SH-SY5Y (cell line): ENCODE data around the gene UBQLNL.

Experiments used
- GATA2 ChIP-seq: IDR thresholded peaks from 2 replicates; pipeline ENCODE4 v1.6.1; 2011; ENCODE audit warnings: mild to moderate bottlenecking, low read depth, low read length
- GATA3 ChIP-seq: IDR thresholded peaks from 2 replicates; pipeline ENCODE4 v1.6.1; 2011; ENCODE audit warnings: low read depth, mild to moderate bottlenecking, low read length, moderate library complexity

Gene UBQLNL, protein sequence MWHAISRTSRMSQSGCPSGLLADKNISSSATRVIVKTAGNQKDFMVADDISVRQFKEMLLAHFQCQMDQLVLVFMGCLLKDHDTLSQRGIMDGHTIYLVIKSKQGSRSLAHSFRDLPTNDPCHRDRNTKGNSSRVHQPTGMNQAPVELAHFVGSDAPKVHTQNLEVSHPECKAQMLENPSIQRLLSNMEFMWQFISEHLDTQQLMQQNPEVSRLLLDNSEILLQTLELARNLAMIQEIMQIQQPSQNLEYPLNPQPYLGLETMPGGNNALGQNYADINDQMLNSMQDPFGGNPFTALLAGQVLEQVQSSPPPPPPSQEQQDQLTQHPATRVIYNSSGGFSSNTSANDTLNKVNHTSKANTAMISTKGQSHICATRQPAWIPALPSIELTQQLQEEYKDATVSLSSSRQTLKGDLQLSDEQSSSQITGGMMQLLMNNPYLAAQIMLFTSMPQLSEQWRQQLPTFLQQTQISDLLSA

GRCh38 chr11:5516599-5516998 is at the start of gene UBQLNL:
Gene UBQLNL (minus strand): TSS chr11:5516699. CDS start chr11:5516441, 258 bp downstream.
- TF ChIP-seq GATA2 (no peak), GATA3 (no peak)

GRCh38 chr11:5564259-5565019 is 47.9 kb upstream of the UBQLNL start:
- TF ChIP-seq GATA3 (no peak), GATA2 (no peak)

GRCh38 chr11:5557751-5558150 is 41.3 kb upstream of the UBQLNL start:
- no peak for TF ChIP-seq GATA2

DNA sequence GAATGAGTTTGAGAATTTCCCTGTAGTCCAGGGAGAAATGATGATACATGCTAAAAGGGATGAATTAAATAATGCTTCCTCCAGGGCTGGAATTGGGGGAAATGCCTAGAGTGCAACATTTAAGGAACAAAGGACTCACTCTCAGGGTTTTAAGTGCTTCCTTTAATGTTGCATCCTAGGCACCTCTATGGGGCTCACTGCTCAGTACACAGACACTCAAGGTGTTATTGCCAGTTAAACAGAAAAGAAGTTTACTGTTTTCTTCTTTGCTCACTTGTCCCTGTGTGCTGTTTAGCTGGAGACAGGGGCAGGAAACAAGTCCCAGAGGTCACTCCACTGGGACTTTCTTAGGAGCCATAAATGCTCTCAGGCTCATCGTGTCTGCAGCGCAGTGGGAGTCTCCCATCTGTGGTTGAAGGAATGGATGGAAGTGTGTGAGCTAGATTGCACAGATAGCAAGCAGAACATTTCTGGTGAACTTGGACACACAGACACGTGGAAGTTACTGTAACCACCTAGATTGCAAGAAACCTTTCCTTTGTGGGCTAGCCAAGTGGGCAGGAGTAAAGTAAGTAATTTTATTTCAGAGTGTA is 40.2 kb upstream of the UBQLNL start:
- TF ChIP-seq GATA3 (no peak), GATA2 (no peak)

GRCh38 chr11:5553343-5553742 is 36.8 kb upstream of the UBQLNL start:
- no peak for TF ChIP-seq GATA3
- TF ChIP-seq GATA2, result no peak

GRCh38 chr11:5550440-5551095 is 34.1 kb upstream of the UBQLNL start:
- no peak for TF ChIP-seq GATA2
- TF ChIP-seq GATA3, result no peak

DNA sequence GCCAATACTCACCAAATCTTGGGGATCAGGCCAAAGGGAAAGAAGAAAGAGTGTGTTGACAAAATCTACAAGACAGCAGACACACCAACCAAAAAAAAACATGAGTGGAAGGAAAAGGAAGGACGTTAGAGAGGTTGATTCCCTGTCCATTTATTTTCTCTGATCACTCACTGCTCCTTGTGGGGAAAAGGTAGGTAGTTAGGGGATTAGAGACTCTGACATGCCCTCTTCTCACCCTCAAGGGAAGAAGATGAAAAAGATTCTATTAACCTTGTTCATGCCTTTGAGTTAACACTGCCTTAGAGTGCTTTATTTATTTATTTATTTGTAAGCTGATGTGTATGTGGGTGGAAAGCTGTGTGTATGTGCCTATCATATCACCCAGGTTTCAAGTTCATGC is 31.9 kb upstream of the UBQLNL start, which contains the start of gene OR52H1:
TSS of gene OR52H1 (minus strand) at position 101 of the 400 bp plus-strand sequence. CDS start 3,035 bp downstream, outside the sequence.
- TF ChIP-seq GATA3, result no peak
- no peak for TF ChIP-seq GATA2

- TF ChIP-seq GATA3, result no peak
- no peak for TF ChIP-seq GATA2
These were observed 31.5 kb upstream of the UBQLNL start for GRCh38 chr11:5547982-5548381.

DNA sequence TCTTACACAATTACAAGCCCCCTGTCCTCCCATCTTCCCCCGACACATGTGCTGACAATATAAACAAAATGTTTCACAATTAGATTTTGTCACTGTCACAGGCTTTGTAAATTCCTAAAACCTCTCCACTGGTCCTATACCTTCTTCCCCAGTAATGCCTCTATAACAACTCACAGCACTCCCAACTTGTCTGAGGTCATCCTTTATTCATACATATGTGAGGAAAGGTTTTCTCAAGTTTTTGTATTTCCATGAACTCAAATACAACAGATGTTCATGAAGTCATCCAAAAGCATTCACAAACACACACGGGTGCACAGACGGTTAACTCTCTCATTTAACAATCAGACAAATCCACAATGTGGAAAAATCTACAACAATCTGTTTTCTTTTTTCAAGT is 30.0 kb upstream of the UBQLNL start:
- no peak for TF ChIP-seq GATA3
- no peak for TF ChIP-seq GATA2

DNA sequence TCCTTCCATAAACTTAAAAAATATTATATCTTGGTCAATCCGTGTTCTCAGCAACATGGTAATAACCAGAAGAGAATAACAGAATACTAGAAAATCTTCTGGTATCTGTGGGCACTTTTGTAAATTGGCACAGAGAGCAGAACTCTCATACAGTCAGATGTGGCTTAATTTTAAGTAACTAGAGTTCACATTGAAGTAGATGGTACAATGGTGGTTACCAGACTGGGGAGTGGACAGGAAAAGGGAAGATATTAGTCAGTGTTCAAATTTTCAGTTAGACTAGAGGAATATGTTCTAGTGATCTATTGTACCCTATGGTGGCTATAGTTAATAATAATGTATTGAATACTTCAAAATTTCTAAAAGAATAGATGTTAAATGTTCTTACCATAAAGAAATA is 24.9 kb upstream of the UBQLNL start:
- TF ChIP-seq GATA2 (no peak), GATA3 (no peak)

GRCh38 chr11:5536482-5536881 is 20.0 kb upstream of the UBQLNL start:
- TF ChIP-seq GATA2 (no peak), GATA3 (no peak)

- TF ChIP-seq GATA3, result no peak
- TF ChIP-seq GATA2, result no peak
These were observed 17.5 kb upstream of the UBQLNL start for GRCh38 chr11:5534046-5534445.

DNA sequence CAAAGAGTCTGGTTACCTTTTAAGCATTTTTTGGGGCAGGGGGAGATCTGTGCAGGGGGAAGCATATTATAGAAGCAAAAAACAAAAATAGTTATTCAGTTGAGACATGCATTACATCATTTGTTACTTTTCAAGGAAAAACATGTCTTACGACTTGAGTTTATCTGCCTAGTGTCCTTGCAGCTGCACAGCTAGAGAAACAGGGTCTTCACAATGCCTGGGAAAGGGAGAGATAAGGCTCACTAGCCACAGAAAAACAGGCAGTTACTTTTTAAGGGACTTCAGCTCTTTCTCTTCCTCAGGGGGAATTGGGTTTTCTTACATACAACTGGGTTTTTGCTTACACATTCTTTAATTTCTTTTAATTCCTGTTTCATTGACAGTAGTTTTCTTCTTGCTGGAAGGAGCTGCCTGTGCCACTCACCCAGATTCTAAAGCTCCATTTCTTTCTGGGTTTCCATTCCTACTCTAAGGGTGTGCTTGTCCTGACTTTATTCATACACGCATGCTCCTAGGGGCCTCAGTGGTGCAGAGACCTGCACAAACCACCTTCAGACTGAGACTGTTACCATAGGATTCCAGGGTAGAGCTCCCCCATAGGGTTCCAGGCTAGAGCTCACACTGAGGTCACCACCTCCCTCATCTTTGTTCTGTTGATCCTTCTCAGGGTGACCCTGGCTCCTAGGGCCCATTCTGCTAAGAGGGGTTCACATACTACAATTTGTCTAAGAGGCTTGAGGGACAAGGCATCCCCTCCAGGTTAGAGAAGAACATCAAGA is 14.7 kb upstream of the UBQLNL start:
- TF ChIP-seq GATA3 (no peak), GATA2 (no peak)

DNA sequence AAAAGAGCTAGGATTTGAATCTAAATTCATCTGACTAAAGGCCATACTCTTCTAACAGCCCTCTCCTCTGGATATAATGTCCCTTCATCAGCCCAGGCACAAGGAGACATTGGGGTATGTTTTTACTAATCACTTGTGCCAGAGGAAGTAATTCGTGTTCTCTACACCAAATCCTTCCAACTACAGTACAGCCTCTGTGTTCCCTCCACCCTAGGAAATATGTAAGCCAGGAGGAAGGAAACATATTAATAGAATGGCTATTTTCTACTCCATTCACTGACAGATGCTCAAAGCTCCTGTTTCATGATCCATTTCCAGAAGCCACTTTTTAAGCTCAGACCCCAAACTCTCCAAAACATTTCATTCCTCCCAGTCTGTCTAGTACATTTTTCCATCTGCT is 12.0 kb upstream of the UBQLNL start:
- TF ChIP-seq GATA2 (no peak), GATA3 (no peak)
